GM13977 (cell line): ENCODE results near the gene DLGAP5.

Source experiments
- DNase-seq: peaks from one replicate; pipeline ENCODE4 v3.0.0; 2012; ENCODE audit warnings: low spot score
- CTCF ChIP-seq: IDR thresholded peaks from 2 replicates; pipeline ENCODE4 v1.5.1; 2012; ENCODE audit warnings: mild to moderate bottlenecking, control low read depth; ENCODE audit not compliant: insufficient read depth; ENCODE audit errors: extremely low read depth, missing control alignments
- in situ Hi-C: fragments of 300-500 bp; cut with MboI; formaldehyde crosslinking; loops from one replicate; pipeline ENCODE4 v1.12.0; 2022; ENCODE audit warnings: low sequenced_read_pairs, low pct_unique_long_range_greater_than_20kb, mixed read lengths, inconsistent platforms; ENCODE audit not compliant: unreplicated experiment

The DLGAP5 gene

GRCh38 chr14:55207832-55208231 lies 16.4 kb upstream of the DLGAP5 start:
- in situ Hi-C loops = no loop called here

GRCh38 chr14:55206175-55206693 lies 14.8 kb upstream of the DLGAP5 start:
- in situ Hi-C loops = no loop called here
- DNase-seq = no peak
- no peak for TF ChIP-seq CTCF

More at GRCh38 chr14:55207832-55208231, 16.4 kb upstream of the DLGAP5 start:
- no peak for TF ChIP-seq CTCF
- no peak for DNase-seq

- no peak for TF ChIP-seq CTCF
- in situ Hi-C loops = no loop called here
These were observed 10.1 kb upstream of the DLGAP5 start for GRCh38 chr14:55201219-55202101.

GRCh38 chr14:55200651-55201050 lies 9.3 kb upstream of the DLGAP5 start:
- no peak for TF ChIP-seq CTCF
- no peak for DNase-seq
- in situ Hi-C loops = no loop called here

More at GRCh38 chr14:55201219-55202101, 10.1 kb upstream of the DLGAP5 start:
- no peak for DNase-seq

- in situ Hi-C loops = no loop called here
- DNase-seq = no peak
- TF ChIP-seq CTCF = no peak
These were observed 7.4 kb upstream of the DLGAP5 start for GRCh38 chr14:55198749-55199148.

- no peak for DNase-seq
- no peak for TF ChIP-seq CTCF
- in situ Hi-C loops = no loop called here
These were observed 3.4 kb upstream of the DLGAP5 start for GRCh38 chr14:55194656-55195355.
